ENCODE data around the gene WDR93.

WDR93 gene

GRCh38 chr15:89751748-89752147 lies 61.1 kb downstream of the WDR93 start:
- TF ChIP-seq SIN3A (IDR thresholded peaks at IDR 0.05; ENCODE audit: borderline replicate concordance, insufficient read depth, low read length): no peak

GRCh38 chr15:89753855-89754254 lies 63.2 kb downstream of the WDR93 start:
- TF ChIP-seq SIN3A (IDR thresholded peaks at IDR 0.05; ENCODE audit: borderline replicate concordance, insufficient read depth, low read length) (no peak), TAF1 (IDR thresholded peaks at IDR 0.05; ENCODE audit: borderline replicate concordance, insufficient read depth, low read length) (no peak), REST (IDR thresholded peaks at IDR 0.05; ENCODE audit: insufficient read depth in 1 of 2, low read depth in 2 of 2, low read length in 2 of 2) (no peak), POLR2AphosphoS5 (IDR thresholded peaks at IDR 0.05; ENCODE audit: low read depth, low read length) (no peak), FOXP2 (optimal IDR thresholded peaks at IDR 0.05; ENCODE audit: borderline replicate concordance, extremely low read depth, extremely low read length, insufficient read depth) (no peak)

GRCh38 chr15:89754361-89755154 lies 63.9 kb downstream of the WDR93 start:
- TF ChIP-seq FOXP2 (optimal IDR thresholded peaks at IDR 0.05; ENCODE audit: borderline replicate concordance, extremely low read depth, extremely low read length, insufficient read depth) (no peak), TAF1 (IDR thresholded peaks at IDR 0.05; ENCODE audit: borderline replicate concordance, insufficient read depth, low read length) (no peak), POLR2AphosphoS5 (IDR thresholded peaks at IDR 0.05; ENCODE audit: low read depth, low read length) (no peak), REST (IDR thresholded peaks at IDR 0.05; ENCODE audit: insufficient read depth in 1 of 2, low read depth in 2 of 2, low read length in 2 of 2) (no peak), SIN3A (IDR thresholded peaks at IDR 0.05; ENCODE audit: borderline replicate concordance, insufficient read depth, low read length) (no peak)

- TF ChIP-seq FOXP2 (optimal IDR thresholded peaks at IDR 0.05; ENCODE audit: borderline replicate concordance, extremely low read depth, extremely low read length, insufficient read depth) (no peak), TAF1 (IDR thresholded peaks at IDR 0.05; ENCODE audit: borderline replicate concordance, insufficient read depth, low read length) (no peak), SIN3A (IDR thresholded peaks at IDR 0.05; ENCODE audit: borderline replicate concordance, insufficient read depth, low read length) (no peak), REST (IDR thresholded peaks at IDR 0.05; ENCODE audit: insufficient read depth in 1 of 2, low read depth in 2 of 2, low read length in 2 of 2) (no peak), POLR2AphosphoS5 (IDR thresholded peaks at IDR 0.05; ENCODE audit: low read depth, low read length) (no peak)
Observed at GRCh38 chr15:89755701-89756100, 65.1 kb downstream of the WDR93 start.

GRCh38 chr15:89756897-89757296 lies 66.3 kb downstream of the WDR93 start:
- TF ChIP-seq FOXP2 (optimal IDR thresholded peaks at IDR 0.05; ENCODE audit: borderline replicate concordance, extremely low read depth, extremely low read length, insufficient read depth): no peak
- TF ChIP-seq TAF1 (IDR thresholded peaks at IDR 0.05; ENCODE audit: borderline replicate concordance, insufficient read depth, low read length): no peak
- TF ChIP-seq SIN3A (IDR thresholded peaks at IDR 0.05; ENCODE audit: borderline replicate concordance, insufficient read depth, low read length): no peak
- TF ChIP-seq POLR2AphosphoS5 (IDR thresholded peaks at IDR 0.05; ENCODE audit: low read depth, low read length): no peak
- no peak for TF ChIP-seq REST (IDR thresholded peaks at IDR 0.05; ENCODE audit: insufficient read depth in 1 of 2, low read depth in 2 of 2, low read length in 2 of 2)

Measured in PFSK-1 (cell line).